GM19455 (cell line): ENCODE measurements around the gene APH1A.
"Not testable (repeated sequence)": the region's sequence is repeated elsewhere in the genome, so short reads cannot be mapped to it uniquely, and the experiment has no call there.

Experiments
- ATAC-seq: cut with Tn5 transposase; IDR thresholded peaks from one replicate; pipeline ENCODE4 v1.9.1; 2021; ENCODE audit not compliant: unreplicated experiment

APH1A gene

GRCh38 chr1:150234566-150235293 lies 34.1 kb downstream of the APH1A start:
- ATAC-seq = peak; percentile 41

DNA sequence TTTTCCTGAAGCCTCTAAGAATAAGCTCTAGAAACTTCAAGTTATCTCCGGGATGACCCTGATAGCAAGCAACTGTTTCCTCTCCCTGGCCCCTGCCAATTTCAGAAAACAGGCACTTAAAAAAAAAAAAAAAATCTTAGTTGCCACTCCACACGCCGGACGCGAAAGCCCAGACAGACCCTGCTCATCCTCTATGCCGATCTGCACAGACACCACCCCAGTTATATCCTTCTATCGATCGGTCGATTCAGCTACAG lies 34.6 kb downstream of the APH1A start:
- no peak for ATAC-seq

DNA sequence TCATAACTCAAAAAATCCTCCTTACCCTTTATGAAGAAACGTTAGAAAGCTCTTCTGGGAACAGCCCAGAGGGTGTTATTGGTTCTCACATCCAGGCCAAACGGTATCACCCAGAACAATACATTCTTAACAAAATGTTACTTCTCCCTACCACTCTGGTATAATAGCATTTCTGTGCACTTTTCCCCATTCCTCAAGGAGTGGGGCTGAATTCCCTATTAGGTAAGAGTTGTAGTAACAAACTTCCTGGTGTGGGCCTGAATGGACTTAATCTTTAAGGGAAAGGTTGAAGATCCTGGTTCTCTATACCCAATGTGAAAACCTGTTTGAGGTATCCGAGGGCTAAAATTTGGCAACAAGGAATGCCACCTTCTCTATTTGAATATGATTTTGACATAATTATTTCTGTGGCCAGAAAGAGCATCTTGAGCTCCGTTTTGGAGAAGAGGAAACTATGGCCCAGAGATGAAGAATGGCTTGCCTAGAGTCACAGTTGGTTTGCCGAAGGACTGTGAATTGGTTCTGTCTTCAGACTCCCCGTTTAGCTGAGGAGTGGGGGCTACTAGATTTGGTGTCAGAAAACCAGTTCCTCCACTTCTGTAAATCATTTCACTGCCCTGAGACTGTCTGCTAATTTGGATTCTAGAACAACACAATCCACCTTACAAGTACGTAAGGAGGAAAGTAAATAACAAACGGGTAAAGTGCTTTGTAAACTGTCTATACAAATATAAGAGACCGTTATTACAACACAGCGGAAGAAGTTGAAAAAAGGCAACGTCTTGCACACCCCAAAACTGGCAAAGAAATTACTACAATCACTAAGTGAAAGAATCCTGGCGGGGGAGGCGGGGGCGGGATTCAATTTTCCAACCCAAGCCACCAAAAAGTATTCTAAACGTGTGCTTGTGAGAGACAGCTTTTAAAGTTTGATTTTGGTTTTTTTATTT lies 35.2 kb downstream of the APH1A start:
- no peak for ATAC-seq

DNA sequence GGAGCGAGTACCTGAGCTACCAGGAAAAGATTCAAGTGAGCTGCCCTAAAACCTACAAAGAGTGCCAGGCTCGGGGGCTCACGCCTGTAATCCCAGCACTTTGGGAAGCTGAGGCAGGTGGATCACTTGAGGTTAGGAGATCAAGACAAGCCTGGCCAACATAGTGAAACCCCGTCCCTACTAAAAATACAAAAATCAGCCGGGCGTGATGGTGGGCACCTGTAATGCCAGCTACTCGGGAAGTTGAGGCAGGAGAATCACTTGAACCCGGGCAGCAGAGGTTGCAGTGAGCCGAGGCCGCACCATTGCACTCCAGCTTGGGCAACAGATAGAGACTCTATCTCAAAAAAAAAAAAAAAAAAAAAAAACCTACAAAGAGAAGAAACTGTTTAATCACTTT lies 35.9 kb downstream of the APH1A start:
- not testable (repeated sequence) for ATAC-seq

DNA sequence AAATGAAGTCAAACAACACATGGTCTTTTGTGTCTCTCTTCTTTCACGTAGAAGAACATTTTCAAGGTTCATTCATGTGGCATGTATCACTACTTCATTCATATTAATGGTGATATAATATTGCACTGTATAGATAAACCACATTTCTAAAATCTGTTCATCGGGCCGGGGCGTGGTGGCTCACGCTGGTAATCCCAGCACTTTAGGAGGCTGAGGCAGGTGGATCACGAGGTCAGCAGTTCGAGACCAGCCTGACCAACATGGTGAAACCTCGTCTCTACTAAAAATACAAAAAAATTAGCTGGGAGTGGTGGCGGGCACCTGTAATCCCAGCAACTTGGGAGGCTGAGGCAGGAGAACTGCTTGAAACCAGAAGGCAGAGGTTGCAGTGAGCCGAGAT lies 40.6 kb downstream of the APH1A start:
- not testable (repeated sequence) for ATAC-seq

DNA sequence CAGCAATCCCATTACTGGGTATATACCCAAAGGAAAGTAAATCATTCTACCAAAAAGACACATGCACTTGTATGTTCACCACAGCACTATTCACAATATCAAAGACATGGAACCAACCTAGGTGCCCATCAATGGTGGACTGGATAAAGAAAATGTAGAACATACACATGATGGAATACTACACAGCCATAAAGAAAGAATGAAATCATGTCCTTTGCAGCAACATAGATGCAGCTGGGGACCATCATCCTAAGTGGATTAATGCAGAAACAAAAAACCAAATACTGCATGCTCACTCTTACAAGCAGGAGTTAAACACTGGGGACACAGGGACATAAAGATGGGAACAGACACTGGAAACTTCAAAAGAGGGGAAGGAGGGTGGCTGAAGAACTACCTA lies 41.6 kb downstream of the APH1A start:
- ATAC-seq = no peak

DNA sequence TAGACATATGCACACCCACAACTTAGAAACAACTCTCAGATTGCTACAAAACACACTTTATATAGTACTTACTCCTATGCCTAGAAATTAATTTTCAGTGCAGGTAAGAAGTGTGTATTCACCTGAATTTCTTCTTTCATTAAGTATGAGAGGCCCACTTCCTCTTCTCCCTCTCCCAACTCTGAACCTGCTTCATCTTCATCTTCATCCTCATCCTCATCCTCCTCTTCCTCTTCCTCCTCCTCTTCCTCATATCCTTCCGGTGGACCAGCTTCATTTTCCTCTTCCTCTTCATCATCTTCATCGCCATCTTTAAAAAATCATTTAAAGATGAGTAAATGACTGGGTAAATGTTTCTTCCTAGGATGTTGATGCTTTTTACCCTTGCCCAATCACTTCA lies 42.3 kb downstream of the APH1A start:
- no peak for ATAC-seq

DNA sequence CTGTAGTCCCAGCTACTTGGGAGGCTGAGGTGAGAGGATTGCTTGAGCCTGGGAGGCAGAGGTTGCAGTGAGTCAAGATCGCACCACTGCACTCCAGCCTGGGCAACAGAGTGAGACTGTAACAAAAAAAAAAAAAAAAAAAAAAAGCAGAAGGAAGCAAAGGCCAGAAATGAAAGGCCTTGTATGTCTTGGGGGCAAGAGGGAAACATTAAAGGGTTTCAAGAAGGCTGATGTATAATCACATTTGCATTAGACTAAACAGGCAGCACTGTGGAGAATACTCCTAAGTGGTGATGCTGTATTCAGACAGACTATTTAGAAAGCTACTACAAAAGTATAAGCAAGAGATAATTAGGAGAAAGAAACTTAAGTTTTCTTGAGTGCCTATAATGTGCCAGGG lies 43.3 kb downstream of the APH1A start:
- no peak for ATAC-seq

- ATAC-seq = no peak
Observed at GRCh38 chr1:150224983-150225382, 43.8 kb downstream of the APH1A start.

DNA sequence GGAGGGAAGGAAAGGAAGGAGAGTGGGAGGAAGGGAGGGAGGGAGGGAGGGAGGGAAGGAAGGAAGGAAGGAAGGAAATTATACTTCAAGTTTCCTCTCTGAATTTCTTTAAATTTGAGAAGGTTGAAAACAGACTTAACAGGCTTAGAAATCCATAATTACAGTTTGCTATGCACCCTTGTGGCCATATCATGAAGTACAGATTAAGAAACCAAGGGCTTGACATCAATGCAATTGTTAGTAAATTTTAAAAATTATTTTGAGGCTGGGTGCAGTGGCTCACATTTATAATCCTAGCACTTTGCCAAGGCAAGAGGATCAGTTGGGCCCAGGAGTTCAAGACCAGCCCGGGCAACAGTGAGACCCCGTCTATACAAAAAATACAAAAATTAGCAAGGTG lies 47.3 kb downstream of the APH1A start:
- ATAC-seq = no peak

DNA sequence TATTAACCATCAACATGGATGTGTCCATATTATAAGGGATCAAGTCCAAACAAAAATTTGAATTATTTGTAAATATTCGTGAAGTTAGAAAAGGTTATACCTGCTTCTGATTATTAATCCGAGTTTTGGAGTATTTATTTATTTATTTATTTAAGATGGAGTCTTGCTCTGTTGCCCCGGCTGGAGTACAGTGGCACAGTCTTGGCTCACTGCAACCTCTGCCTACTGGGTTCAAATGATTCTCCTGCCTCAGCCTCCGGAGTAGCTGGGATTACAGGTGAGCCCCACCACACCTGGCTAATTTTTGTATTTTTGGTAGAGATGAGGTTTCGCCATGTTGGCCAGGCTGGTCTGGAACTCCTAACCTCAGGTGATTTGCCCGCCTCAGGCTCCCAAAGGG lies 53.0 kb downstream of the APH1A start:
- not testable (repeated sequence) for ATAC-seq
